NCI-H2227 (cell line): ENCODE results near the gene HOOK1.
"Not testable (repeated sequence)": the region's sequence is repeated elsewhere in the genome, so short reads cannot be mapped to it uniquely, and the experiment has no call there.

ENCODE experiments used
- DNase-seq: peaks from one replicate; lab custom pipeline; 2025; ENCODE audit not compliant: unreplicated experiment; lab: John Stamatoyannopoulos, UW

Gene HOOK1

DNA sequence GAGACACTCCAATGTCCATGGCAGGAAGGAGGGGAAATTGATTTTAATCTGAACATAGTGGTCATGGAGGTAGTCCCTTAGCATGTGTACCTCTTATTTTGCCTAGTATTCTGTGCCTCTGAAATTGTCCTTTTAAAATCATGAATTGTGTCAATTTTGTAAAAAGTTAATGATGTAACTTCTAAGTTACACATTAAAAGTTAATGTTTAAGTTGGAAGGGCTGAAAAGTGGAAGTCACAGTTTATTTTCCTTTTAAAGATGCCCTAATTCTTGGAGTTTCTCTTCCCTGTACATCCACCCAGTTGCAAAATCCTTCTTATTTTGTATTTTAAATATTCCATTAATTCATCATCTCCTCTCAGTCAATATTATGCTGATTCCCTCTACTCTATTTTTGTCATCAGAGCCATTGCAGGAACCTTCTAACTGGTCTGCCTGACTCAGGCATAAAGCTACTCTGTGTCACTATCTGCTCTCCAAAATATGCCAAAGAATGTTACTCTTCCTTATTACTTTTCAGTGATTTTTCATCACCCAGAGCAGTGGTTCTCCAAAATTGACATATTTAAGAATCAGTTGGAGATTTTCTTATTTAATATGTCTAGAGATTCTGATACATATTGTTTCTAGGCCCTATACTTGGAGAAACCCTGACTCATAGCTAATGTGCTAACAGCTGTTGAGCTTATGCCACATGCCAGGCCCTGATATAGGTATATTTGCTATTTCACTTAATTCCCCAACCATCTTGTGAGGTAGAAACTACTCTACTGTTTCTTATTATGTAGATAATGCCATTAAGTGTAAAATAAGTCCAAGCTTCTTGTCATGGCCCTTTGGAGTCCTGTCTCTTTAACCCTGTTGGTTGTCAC, 5.1 kb downstream of the HOOK1 start:
- no peak for DNase-seq

DNA sequence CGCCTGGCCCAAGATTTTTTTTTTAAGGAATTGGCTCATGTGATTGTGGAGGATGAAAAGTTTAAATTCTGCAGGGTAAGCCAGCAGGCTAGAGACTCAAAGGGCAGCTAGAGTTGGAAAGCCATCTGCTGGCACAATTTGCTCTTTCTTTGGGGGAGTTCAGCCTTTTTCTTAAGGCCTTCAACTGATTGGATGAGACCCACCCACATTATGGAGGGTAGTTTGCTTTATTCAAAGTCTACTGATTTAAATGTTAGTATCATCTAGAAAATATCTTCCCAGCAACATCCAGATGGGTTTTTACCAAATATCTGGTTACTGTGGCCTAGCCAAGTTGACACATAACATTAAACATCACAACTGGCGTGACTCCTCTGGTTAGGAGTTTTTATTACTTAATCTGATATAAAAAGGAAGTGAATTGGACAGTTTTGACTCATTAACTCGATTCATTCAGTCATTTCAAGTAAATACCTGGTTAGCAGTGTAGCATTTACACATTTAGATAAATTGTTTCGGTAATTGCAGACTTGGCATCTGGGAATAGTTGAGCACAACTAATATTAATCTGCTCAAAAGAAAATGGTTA, 12.4 kb downstream of the HOOK1 start:
- no peak for DNase-seq

DNA sequence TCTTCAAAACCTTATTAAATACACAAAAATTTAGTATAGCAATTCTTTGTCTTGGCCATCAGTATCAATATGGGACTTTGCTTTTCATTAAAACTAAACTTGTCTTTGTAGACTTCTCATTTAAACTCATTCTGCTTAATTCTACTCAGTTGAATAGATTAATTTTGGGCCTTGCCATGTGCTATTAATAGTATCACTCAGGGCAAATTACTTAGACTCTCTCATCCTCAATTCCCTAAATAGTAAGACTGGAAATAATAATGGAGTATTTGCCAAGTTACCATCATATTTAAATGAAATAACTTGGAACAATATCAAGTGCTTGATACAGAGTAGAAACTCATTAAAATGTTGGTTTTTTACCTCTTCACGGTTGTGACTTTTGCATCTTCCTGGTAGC, 13.4 kb downstream of the HOOK1 start:
- no peak for DNase-seq

DNA sequence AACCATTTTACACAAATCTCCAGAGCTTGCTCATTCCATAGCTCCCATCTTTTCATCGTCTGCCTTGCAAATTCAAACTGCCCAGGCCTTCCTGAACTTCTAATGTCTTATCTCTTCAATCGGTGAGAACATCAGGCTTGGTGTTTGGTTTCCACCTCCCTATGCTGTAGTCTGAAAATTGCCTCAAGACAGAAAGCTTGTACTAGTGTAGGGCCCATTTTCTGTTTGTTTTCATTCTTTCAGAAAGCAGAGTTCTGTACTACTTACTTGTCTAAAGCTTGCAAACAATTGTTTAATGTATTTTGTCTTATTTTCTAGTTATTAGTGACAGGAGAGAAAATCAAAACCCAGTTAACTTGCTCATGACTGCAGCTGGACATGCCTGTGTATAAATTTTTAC, 16.8 kb downstream of the HOOK1 start:
- DNase-seq: no peak

DNA sequence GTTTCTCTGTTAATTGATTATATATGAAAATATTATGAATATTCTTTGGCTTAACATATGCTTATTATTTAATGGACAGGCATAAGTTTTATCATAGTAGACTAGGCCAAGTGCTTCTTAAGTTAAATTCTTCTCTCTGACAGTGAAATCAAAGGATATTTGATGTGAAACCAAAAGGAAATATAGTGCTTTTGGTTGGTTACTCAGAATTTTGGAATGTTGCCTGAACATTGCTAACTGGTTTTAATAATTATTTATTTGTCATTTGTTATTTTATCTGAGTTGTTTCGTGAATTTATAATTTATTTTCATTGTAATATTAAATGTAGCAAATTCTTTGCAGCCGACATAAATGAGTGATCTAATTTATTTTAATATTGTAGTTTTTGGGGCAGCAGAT, 18.3 kb downstream of the HOOK1 start:
- no peak for DNase-seq

DNA sequence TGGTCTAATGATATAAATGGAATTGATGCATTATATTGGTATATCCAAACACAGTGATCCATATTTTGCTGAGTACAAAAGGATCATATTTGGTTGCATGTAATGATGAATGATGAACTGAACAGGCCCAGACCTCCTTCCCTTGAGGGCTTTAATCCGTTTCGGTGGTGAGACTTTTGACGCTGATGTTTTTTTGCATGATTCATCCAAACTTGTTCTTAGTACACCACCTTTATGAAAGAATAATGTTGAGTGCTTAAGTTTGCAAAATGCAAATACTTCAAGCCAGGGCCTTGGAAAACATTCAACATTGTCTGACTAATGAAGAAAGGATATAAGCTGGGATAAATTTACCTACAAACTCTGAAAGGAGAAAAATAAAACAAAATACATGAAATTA, 19.2 kb downstream of the HOOK1 start:
- DNase-seq: no peak

DNA sequence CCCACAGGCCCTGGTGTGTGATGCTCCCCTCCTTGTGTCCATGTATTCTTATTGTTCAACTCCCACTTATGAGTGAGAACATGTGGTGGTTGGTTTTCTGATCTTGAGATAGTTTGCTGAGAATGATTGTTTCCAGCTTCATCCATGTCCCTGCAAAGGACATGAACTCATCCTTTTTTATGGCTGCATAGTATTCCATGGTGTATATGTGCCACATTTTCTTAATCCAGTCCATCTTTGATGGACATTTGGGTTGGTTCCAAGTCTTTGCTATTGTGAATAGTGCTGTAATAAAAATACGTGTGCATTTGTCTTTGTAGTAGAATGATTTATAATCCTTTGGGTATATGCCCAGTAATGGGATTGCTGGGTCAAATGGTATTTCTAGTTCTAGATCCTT, 23.1 kb downstream of the HOOK1 start:
- not testable (repeated sequence) for DNase-seq

DNA sequence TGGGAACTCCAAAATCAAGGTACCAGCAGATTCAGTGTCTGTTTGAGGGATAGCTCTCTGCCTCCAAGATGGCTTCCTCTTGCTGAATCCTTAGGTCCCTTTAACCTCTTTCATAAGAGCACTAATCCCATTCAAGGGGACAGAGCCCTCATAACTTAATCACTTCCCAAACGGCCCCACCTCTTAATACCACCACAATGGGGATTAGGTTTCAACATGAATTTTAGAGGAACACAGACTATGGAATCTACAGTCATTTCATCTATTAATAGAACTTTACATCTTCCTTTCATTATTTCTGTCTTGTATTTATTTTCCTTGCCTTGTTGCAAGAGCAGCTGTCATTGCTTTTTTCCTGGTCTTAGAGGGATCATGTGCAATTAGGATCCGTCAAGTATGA, 30.3 kb downstream of the HOOK1 start:
- no peak for DNase-seq

DNA sequence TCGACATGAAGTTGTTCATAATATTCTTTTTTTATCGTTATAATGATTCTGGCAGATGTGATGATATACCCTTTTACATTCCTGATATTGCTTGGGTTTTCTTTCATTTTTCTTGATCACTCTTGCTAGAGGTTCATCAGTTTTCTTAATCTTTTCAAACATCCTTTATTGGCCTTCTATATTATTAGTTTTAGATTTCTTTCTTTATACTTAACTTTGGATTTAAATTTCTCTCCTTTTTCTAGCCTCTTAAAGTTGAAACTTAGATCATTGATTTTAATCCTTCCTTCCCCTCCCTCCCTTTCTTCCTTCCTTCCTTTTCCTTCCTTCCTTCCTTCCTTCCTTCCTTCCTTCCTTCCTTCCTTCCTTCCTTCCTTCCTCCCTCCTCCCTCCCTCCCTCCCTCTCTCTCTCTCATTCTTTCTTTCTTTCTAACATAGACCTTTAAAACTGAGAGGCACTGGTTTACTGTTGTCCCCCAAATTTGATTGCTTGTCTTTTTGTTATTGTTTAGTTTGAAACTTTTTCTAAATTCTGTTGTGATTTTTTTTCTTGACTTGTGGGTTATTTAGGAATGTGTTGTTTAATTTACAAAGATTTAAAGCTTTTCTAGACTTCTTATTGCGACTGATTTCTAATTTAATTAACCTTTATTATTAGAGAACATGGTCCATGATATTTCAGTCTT, 31.6 kb downstream of the HOOK1 start:
- DNase-seq: no peak

DNA sequence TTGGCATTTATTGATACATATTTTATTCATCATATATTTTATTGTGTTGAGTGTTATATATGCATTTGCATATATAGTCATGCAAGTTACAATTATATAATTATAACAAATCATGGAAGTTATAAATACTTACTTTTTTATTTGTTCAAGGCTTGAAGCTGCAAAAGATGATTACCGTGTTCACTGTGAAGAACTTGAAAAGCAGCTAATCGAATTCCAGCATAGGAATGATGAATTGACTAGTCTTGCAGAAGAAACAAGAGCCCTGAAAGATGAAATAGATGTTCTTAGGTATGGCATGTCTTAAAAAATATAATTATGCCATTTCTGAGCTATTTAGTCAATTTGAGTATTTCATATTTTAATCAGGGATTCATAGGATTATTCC, 32.1 kb downstream of the HOOK1 start:
- no peak for DNase-seq

DNA sequence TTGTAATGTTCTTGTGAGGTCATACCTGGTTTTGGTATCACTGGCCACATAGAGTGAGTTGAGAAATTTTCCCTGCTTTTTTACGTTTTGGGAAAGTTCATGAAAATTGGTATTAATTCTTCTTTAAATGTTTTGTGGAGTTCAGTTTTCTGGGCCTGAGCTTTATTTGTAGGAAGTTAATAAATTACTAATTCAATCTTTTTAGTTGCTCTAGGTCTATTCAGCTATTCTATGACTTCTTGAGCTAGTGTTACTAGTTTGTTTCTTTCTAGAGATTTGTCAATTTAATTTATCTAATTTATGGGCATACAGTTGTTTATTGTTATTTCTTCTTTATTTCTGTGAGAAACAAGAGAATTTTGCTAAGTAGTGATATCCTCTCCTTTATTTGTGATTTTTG, 37.4 kb downstream of the HOOK1 start:
- no peak for DNase-seq

DNA sequence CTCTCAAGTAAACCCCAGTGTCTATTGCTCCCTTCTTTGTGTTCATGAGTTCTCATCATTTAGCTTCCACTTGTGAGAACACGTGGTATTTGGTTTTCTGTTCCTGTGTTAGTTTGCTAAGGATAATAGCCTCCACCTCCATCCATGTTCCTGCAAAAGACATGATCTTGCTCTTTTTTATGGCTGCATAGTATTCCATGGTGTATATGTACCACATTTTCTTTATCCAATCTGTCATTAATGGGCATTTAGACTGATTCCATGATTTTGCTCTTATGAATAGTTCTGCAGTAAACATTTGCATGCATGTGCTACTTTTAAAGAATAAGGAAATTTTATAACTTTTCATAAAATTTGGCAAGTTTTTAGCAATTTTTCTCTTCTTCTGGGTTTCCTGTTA, 40.5 kb downstream of the HOOK1 start:
- DNase-seq: not testable (repeated sequence)

DNA sequence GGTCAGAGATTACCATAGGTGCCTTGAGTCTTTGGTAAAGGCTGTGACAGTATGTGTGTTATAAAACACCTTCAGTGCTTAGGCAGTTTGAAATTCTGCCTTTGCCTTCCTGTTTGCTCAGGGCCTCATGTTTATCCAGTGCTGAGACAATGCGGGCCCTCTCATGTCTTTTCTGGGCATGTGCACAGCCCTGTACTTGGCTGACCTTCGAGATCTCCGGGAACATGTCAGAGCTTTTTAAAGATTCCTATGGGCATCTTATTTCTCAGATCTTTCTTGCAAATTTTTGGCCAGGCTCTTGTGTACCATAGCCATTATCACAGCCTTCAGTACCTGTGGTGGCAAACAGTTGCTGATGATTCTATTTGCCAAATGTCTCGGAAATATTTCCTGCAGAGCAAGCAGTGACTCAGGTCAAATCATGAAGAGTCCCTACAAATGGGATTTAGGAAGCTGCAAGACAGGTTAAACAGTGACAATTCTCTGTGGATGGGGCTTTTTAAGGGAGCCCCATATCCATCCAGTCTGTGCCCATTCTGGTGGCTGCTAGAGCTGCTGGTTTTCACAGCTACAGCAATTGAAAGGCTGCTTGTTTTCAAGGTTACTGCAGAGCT, 42.1 kb downstream of the HOOK1 start:
- DNase-seq: no peak

DNA sequence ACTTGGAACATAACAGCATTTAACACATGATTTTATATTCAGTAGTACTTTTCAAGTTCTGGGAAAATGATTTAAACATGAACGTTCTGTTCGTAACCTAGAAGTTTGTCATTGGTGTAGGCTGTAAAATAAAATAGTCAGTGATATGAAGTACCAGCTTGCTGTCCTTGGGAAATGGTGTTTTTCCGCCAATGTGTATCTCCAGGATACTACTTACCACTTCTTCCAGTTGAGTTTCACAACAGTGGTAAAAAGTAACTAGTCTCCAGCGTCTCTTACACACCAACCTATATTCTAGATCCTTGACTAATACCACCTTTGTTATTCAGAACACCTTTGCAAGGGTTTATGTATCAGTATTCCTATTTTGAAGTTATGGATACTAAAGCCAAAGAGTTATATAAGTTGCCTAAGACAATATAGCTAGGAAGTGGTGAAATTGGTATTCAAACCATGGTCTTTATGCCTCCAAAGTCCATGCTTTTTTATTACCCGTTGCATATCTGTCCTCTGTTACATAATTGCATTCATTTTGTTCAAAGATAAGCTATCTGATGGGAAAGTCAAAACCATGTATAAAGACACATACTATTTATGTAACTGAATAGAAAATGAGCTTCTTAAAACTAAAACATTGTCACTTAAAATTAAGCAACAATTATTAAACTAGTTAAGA, 43.1 kb downstream of the HOOK1 start:
- no peak for DNase-seq

DNA sequence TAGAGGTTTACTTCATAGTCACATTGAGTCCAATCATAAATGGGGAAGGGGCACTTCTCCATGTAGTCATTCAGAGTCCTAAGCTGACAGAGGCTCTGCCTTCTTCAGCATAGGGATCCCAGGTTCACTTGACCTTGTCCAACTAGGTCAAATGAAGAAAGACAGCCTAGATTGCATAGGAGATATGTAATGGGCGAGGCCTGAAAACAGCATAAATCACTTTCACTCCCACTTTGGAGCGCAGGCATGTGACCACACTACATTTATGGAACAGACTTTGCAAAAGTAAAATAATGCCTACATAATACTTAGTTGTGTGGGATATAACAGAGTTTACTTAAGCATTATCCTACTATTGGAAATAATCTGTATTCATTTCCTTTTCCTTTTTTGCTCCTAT, 51.7 kb downstream of the HOOK1 start:
- no peak for DNase-seq

DNA sequence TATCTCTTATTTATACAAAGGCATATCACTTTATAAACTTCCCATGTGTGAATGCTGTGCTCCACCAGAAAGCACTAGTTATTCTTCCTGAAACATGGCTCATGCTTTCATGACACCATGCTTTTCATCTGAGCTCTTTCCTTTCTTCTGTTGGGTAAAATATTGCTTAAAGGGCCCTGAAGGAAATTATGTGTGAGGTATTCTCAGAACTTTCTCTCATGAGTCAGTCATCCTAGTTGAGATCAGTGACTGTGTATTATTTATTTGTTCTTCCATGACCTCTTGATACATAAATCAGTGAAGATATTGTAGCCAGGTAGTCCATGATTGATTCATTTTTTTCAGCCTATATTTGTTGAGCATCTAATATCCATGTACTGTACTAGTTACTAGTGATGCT, 57.0 kb downstream of the HOOK1 start:
- no peak for DNase-seq

DNA sequence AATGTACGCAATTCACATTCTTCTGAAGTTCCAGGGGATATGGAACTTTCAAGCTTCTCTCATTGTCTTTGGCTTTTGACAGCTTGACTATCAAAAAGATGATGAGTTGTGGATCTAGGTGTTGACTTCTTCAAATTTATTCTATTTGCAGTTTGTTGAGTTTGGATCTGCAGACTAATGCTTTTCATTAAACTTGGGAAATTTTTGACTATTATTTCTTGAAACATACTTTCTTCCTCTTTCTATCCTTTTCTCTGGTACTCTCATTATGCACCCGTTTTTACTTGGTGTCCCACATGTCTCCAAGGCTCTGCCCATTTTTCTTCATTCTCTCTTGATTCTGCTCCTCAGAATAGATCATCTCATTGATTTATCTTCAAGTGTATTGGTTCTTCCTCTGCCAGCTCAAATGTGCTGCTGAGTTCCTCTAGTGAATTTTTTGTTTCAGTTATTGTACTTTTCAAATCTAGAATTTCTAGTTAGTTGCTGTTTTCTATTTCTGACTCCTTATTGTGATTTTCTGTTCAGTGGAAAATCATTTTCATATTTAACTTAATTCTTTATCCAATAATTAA, 62.4 kb downstream of the HOOK1 start:
- DNase-seq: no peak

DNA sequence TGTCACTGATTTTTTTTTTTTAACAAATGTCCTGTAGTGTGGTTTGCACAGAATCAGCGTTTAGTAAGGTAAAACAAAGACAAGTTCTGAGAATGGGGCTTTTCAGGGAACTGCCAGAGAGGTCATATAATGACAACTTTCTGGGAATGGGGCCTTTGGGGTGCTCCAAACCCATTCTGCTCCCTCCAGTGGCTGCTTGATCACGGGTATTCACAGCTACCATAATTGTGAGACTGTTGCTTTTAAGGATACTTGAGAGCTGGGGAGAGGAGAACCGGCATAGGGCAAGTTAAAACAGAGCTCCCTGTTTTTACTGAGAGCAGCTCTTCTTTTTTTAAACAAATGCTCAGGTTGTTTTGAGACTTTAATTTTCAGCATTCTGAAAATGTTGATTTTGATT, 63.6 kb downstream of the HOOK1 start:
- DNase-seq: no peak

DNA sequence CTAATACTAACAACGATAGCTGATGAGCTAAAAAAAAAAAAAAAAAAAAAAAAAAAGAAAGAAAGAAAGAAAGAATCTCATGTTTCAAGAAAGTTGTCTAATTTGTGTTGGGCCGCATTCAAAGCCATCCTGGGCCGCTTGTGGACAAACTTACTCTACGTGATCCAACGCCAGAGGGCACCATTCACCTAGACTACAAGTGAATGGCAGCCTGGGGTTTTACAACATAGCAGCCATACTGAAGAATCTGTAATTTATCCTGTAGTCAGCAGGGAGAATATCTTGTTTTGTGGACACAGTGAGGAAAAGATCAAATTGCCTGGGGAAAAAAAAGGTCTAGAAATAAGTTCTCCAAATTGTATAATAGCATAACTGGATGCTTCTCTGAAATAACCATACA, 64.8 kb downstream of the HOOK1 start:
- peak; percentile 44 for DNase-seq

DNA sequence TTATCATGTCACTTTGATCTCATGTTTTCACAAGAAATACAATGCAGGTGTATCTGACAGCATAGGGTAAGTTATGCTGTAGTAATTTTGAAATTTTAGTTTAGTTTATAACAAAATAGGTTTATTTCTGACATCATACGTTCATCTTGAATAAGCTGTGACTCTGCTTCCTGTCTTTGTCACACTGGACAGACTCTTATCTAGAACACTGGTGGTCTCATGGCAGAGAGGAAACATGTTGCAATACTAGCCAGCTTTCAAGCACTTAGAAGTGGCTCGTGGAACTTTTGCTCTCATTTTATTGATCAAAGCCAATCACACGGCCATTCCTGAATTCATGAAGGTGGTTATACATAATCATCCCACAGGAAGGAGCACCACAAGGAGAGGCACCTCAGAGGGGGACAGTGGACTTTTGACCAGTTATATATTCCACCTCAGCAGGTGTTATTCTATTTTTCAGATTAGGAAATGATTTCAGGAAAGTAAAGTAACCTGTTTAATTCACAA, 65.3 kb downstream of the HOOK1 start:
- no peak for DNase-seq

DNA sequence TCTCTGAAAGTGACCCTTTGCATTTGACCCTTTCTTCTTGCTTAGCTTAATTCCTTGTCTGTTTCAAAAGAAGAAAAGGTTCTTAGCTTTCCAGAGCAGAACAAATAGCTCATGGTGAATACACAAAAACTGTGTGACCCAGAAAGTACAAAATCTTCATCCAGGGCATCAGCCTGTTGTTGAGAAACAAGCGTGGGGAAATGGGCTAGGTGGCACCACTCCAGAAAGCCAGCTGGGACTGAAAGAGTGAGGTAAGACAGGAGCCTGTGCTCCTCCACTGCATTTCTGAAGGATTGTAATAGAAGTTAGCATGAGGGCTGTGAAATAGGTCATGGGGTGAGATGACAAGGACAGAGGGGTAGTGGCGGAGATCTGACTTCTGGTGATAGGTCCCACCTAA, 66.0 kb downstream of the HOOK1 start:
- no peak for DNase-seq
